NCI-H128 (cell line): Measurements from ENCODE around the gene DLAT.
"Not testable (repeated sequence)": the region's sequence is repeated elsewhere in the genome, so short reads cannot be mapped to it uniquely, and the experiment has no call there.

ENCODE experiments used
- DNase-seq: peaks from one replicate; lab custom pipeline; 2025; ENCODE audit not compliant: unreplicated experiment; lab: John Stamatoyannopoulos, UW

The DLAT gene

GRCh38 chr11:112024773-112025678, at the start of gene DLAT:
TSS of gene DLAT (plus strand) at chr11:112025408. CDS start at chr11:112025473, 65 bp downstream.
- peak; percentile 85 for DNase-seq

GRCh38 chr11:111976119-111976766, 49.0 kb upstream of the DLAT start:
- DNase-seq: no peak

GRCh38 chr11:111976767-111977145, 48.5 kb upstream of the DLAT start:
- no peak for DNase-seq

GRCh38 chr11:111977146-111978027, 47.8 kb upstream of the DLAT start:
- no peak for DNase-seq

GRCh38 chr11:111978028-111978771, 47.0 kb upstream of the DLAT start:
- DNase-seq: no peak

- DNase-seq: no peak
Observed at GRCh38 chr11:111980062-111980461, 45.1 kb upstream of the DLAT start.

- no peak for DNase-seq
Observed at GRCh38 chr11:111981270-111981669, 43.9 kb upstream of the DLAT start.

GRCh38 chr11:111982019-111982464, 43.2 kb upstream of the DLAT start:
- peak; percentile 67 for DNase-seq

- DNase-seq: no peak
Observed at GRCh38 chr11:111982541-111983186, 42.5 kb upstream of the DLAT start.

- no peak for DNase-seq
Observed at GRCh38 chr11:111983187-111983986, 41.8 kb upstream of the DLAT start.

- no peak for DNase-seq
Observed at GRCh38 chr11:111986589-111986988, 38.6 kb upstream of the DLAT start.

- no peak for DNase-seq
Observed at GRCh38 chr11:111990381-111990780, 34.8 kb upstream of the DLAT start.

GRCh38 chr11:111992206-111992855, 32.9 kb upstream of the DLAT start:
- DNase-seq: no peak

GRCh38 chr11:111996129-111996528, 29.1 kb upstream of the DLAT start:
- DNase-seq: no peak

- not testable (repeated sequence) for DNase-seq
Observed at GRCh38 chr11:111996669-111997068, 28.5 kb upstream of the DLAT start.

- no peak for DNase-seq
Observed at GRCh38 chr11:111999111-111999510, 26.1 kb upstream of the DLAT start.

GRCh38 chr11:112000703-112001102, 24.5 kb upstream of the DLAT start:
- DNase-seq: no peak

GRCh38 chr11:112002491-112003216, 22.6 kb upstream of the DLAT start:
- no peak for DNase-seq
